ENCODE data around the gene SLC6A9.
A peak's percentile ranks its signal among the peaks of the same experiment; 100 is the strongest.

Gene SLC6A9

GRCh38 chr1:43983253-43983899, 47.9 kb downstream of the SLC6A9 start:
- no peak for DNase-seq (ENCODE audit: low read depth)

GRCh38 chr1:43982808-43983207, 48.5 kb downstream of the SLC6A9 start:
- no peak for DNase-seq (ENCODE audit: low read depth)

GRCh38 chr1:43982241-43982640, 49.0 kb downstream of the SLC6A9 start:
- no peak for DNase-seq (ENCODE audit: low read depth)

- DNase-seq (ENCODE audit: low read depth), result no peak
Measured at GRCh38 chr1:43981636-43982035, 49.6 kb downstream of the SLC6A9 start.

- no peak for DNase-seq (ENCODE audit: low read depth)
Measured at GRCh38 chr1:43981135-43981491, 50.1 kb downstream of the SLC6A9 start.

- DNase-seq (ENCODE audit: low read depth), result no peak
Measured at GRCh38 chr1:43980255-43981134, 50.8 kb downstream of the SLC6A9 start.

- no peak for DNase-seq (ENCODE audit: low read depth)
Measured at GRCh38 chr1:43979528-43980254, 51.6 kb downstream of the SLC6A9 start.

- DNase-seq (ENCODE audit: low read depth), result no peak
Measured at GRCh38 chr1:43979261-43979527, 52.1 kb downstream of the SLC6A9 start.

- no peak for DNase-seq (ENCODE audit: low read depth)
Measured at GRCh38 chr1:43978551-43979260, 52.6 kb downstream of the SLC6A9 start, which contains the start of gene B4GALT2. Gene B4GALT2 (plus strand): TSS chr1:43979210. CDS start chr1:43981161, 1,951 bp downstream.

- no peak for DNase-seq (ENCODE audit: low read depth)
Measured at GRCh38 chr1:43978264-43978550, 53.1 kb downstream of the SLC6A9 start.

- DNase-seq (ENCODE audit: low read depth), result no peak
Measured at GRCh38 chr1:43977376-43978263, 53.6 kb downstream of the SLC6A9 start.

- DNase-seq (ENCODE audit: low read depth), result no peak
Measured at GRCh38 chr1:43976890-43977289, 54.4 kb downstream of the SLC6A9 start.

- DNase-seq (ENCODE audit: low read depth), result no peak
Measured at GRCh38 chr1:43976045-43976444, 55.2 kb downstream of the SLC6A9 start.

- DNase-seq (ENCODE audit: low read depth), result peak; percentile 18
Measured at GRCh38 chr1:43975249-43975961, 55.9 kb downstream of the SLC6A9 start.

GRCh38 chr1:43974443-43975248, 56.6 kb downstream of the SLC6A9 start, which contains the start of gene ATP6V0B:
Gene ATP6V0B (plus strand): TSS chr1:43974960. CDS start chr1:43975041, 81 bp downstream.
- peak; percentile 89 for DNase-seq (ENCODE audit: low read depth)

GRCh38 chr1:43973981-43974442, 57.2 kb downstream of the SLC6A9 start:
- DNase-seq (ENCODE audit: low read depth), result no peak

- DNase-seq (ENCODE audit: low read depth), result no peak
Measured at GRCh38 chr1:43971336-43971980, 59.8 kb downstream of the SLC6A9 start.

GRCh38 chr1:43970911-43971310, 60.4 kb downstream of the SLC6A9 start:
- DNase-seq (ENCODE audit: low read depth), result no peak

GRCh38 chr1:43970502-43970901, 60.8 kb downstream of the SLC6A9 start:
- no peak for DNase-seq (ENCODE audit: low read depth)
